Peyer's patch (tissue), 4 donors: ENCODE data around the gene OGA. TPM values are rescaled to one million over a fixed set of nuclear protein-coding genes. Genes with fewer than 3 reads are reported as not detected.

Experiments used
- DNase-seq, 3 donors: peaks; one replicate each; pipeline ENCODE4 v3.0.0-alpha.2; 2017 to 2019
- H3K27ac ChIP-seq, 4 donors: fragments of 200-600 bp; sonication (generic); one replicate each; pipeline ENCODE4 v1.5.1; 2016 to 2019
- H3K27me3 ChIP-seq, 2 donors: fragments of 200-600 bp; sonication (generic); one replicate each; pipeline ENCODE4 v1.5.1; 2019
- H3K36me3 ChIP-seq, 3 donors: fragments of 200-600 bp; sonication (generic); one replicate each; pipeline ENCODE4 v1.5.1; 2016 to 2019
- H3K4me1 ChIP-seq, 4 donors: fragments of 200-600 bp; sonication (generic); one replicate each; pipeline ENCODE4 v1.5.1; 2016 to 2019
- H3K4me3 ChIP-seq, 4 donors: fragments of 200-600 bp; sonication (generic); 1 replicate in 3 of 4; 2 replicates in 1 of 4; pipeline ENCODE4 v1.5.1; 2016 to 2019; ENCODE audit warnings: mild to moderate bottlenecking in 1 of 4
- H3K9me3 ChIP-seq, 4 donors: fragments of 200-600 bp; sonication (generic); one replicate each; pipeline ENCODE4 v1.5.1; 2016 to 2019; ENCODE audit warnings: mild to moderate bottlenecking in 1 of 4
- CTCF ChIP-seq, 6 experiments: fragments of 450-650 bp in 4 of 6; fragments of 200-600 bp in 2 of 6; sonication (generic) in 1 of 6; IDR thresholded peaks; one replicate each; pipeline ENCODE4 v1.5.1; 2017 to 2019; ENCODE audit warnings: antibody characterized with exemption in 6 of 6, mild to moderate bottlenecking in 3 of 6, moderate library complexity in 1 of 6
- POLR2A ChIP-seq, 2 donors: fragments of 450-650 bp; IDR thresholded peaks; one replicate each; pipeline ENCODE4 v1.5.1; 2017; ENCODE audit warnings: antibody characterized with exemption in 2 of 2, mild to moderate bottlenecking in 2 of 2, moderate library complexity in 2 of 2
- total RNA-seq, 4 donors: library from RNA; depleted of rRNA; stranded (reverse); fragments of >200 nt; gene quantifications; one replicate each; pipeline ENCODE4 v1.1.0, GENCODE V29; 2016

Gene OGA
- total RNA-seq, 4 donors from 2014 or later, result 142 to 367 (median 173) TPM

GRCh38 chr10:101781984-101782810 lies 36.0 kb downstream of the OGA start:
- no peaks in the 10 kb centered on the region for H3K9me3 ChIP-seq
- no peak for TF ChIP-seq CTCF (IDR thresholded peaks at IDR 0.05)
- H3K36me3 ChIP-seq, result peaks cover 0 to 22% (median 0%) of the 10 kb centered on the region in 3 donors
- H3K27me3 ChIP-seq, result peaks cover 0 to 4% of the 10 kb centered on the region in 2 donors
- peak in 1 of 3 donors; percentile 42 for DNase-seq
- peaks cover 3 to 38% (median 16%) of the 10 kb centered on the region in 4 donors for H3K4me1 ChIP-seq
- no peak overlapping the region for H3K27ac ChIP-seq
- H3K4me3 ChIP-seq, result peak overlapping the region; percentile 51 to 60 (median 58)

- Histone ChIP-seq H3K27ac (no peak overlapping the region), H3K4me3 (no peak overlapping the region), H3K27me3 (peaks cover 0 to 10% of the 10 kb centered on the region in 2 donors), H3K36me3 (peaks cover 0 to 16% (median 0%) of the 10 kb centered on the region in 3 donors), H3K4me1 (peaks cover 3 to 38% (median 16%) of the 10 kb centered on the region in 4 donors), H3K9me3 (no peaks in the 10 kb centered on the region)
- peak in 1 of 3 donors; percentile 43 for DNase-seq
- no peak for TF ChIP-seq POLR2A (IDR thresholded peaks at IDR 0.05)
- TF ChIP-seq CTCF (IDR thresholded peaks at IDR 0.05), result no peak
Observed at GRCh38 chr10:101781655-101781983, 36.6 kb downstream of the OGA start.

GRCh38 chr10:101780818-101781654 lies 37.2 kb downstream of the OGA start:
- Histone ChIP-seq H3K27me3 (peaks cover 0 to 16% of the 10 kb centered on the region in 2 donors), H3K36me3 (peaks cover 0 to 10% (median 0%) of the 10 kb centered on the region in 3 donors), H3K27ac (no peak overlapping the region), H3K9me3 (no peaks in the 10 kb centered on the region), H3K4me3 (no peak overlapping the region), H3K4me1 (peaks cover 3 to 44% (median 19%) of the 10 kb centered on the region in 4 donors)
- TF ChIP-seq CTCF (IDR thresholded peaks at IDR 0.05), result peak; percentile 63 to 94 (median 86)
- no peak for TF ChIP-seq POLR2A (IDR thresholded peaks at IDR 0.05)
- peak; percentile 38 to 80 (median 78) for DNase-seq

GRCh38 chr10:101780187-101780817 lies 37.9 kb downstream of the OGA start:
- Histone ChIP-seq H3K9me3 (no peaks in the 10 kb centered on the region), H3K4me3 (peak overlapping the region; percentile 28 to 56 (median 51)), H3K4me1 (peaks cover 3 to 48% (median 24%) of the 10 kb centered on the region in 4 donors), H3K27ac (no peak overlapping the region), H3K27me3 (peaks cover 0 to 22% of the 10 kb centered on the region in 2 donors), H3K36me3 (peaks cover 0 to 4% (median 0%) of the 10 kb centered on the region in 3 donors)
- DNase-seq, result peak in 1 of 3 donors; percentile 44
- TF ChIP-seq POLR2A (IDR thresholded peaks at IDR 0.05), result no peak
- TF ChIP-seq CTCF (IDR thresholded peaks at IDR 0.05), result no peak

DNA sequence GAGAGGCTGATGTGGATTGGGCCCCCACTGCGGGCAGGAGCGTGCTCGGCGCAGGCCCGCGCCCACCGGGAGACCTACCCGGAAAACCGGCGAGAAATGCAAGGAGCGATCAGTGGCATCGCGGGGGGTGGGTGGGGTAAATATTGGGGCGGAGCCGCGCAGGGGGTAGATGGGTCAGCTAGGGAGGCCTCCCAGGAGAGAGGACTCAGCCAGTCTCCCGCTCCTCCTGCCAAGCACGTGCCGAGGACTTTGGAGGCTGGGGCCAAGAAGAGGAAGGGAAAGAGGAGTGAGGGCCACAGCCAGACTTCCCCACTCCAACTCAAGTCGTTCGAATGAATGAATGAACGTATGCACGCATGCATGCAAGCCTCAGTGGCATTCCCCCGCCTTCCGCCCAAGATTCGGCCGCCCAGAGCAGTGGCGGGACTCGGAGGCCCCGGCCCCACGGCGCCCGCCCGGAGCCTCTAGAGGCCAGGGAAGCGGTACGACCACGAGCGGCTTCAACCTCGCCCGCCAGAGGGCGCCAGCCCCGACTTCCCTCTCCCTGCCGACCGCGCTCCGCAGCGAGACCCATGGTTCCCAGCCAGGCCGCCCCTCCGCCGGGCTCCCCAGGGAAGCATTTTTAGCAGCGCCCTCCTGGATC lies 38.6 kb downstream of the OGA start:
- peak; percentile 81 to 92 (median 90) for DNase-seq
- no peaks in the 10 kb centered on the region for H3K36me3 ChIP-seq
- peaks cover 0 to 28% of the 10 kb centered on the region in 2 donors for H3K27me3 ChIP-seq
- H3K4me3 ChIP-seq, result peak overlapping the region; percentile 28 to 56 (median 51)
- H3K4me1 ChIP-seq, result peaks cover 3 to 55% (median 30%) of the 10 kb centered on the region in 4 donors
- TF ChIP-seq CTCF (IDR thresholded peaks at IDR 0.05) (peak; percentile 47 to 95 (median 74)), POLR2A (IDR thresholded peaks at IDR 0.05) (no peak)
- no peaks in the 10 kb centered on the region for H3K9me3 ChIP-seq
- no peak overlapping the region for H3K27ac ChIP-seq
